ENCODE measurements around the gene USP3.
A peak's percentile ranks its signal among the peaks of the same experiment; 100 is the strongest.
"Not testable (repeated sequence)": the region's sequence is repeated elsewhere in the genome, so short reads cannot be mapped to it uniquely, and the experiment has no call there.

The USP3 gene

GRCh38 chr15:63610209-63610841, 105.9 kb downstream of the USP3 start:
- DNase-seq (ENCODE audit: low read depth) = peak; percentile 63

GRCh38 chr15:63611177-63611576, 106.8 kb downstream of the USP3 start:
- no peak for DNase-seq (ENCODE audit: low read depth)

DNA sequence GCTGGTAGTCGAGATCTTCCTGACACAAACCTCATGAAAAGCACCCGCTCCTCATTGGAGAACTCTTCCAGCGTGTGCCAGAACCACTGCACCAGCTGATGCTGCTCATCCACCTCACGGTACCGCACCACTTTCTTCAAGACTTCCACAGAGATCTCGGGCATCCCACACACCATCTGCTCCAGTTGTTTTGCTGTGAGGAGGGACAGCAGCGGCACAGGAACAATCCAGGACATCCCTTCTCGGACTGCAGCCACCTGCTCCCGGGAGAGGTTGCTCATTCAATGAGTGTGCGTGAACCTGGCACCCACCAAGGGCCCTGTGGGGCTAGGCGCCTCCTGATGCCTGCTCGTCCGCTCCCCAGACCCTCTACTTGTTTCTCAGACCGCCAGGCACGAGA, 107.9 kb downstream of the USP3 start:
- DNase-seq (ENCODE audit: low read depth) = no peak

DNA sequence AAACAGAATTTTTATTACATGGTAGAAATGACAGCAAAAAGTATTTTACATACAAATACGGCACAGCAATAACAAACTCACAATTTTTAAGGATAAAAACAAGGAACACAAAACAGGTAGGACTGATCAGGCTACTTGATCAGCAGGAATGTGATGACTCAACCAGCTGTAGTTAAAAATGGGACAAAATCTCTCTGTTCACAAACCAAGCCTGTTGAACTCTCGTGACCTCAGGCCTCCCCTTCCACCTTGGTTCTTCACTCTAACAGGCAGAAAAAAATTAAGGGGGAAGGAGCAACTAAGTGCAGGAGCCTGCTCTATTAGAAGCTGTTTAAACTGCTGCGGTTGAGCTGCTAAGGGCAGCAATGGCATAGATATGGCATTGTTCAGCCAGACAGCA, 111.5 kb downstream of the USP3 start:
- no peak for DNase-seq (ENCODE audit: low read depth)

- not testable (repeated sequence) for DNase-seq (ENCODE audit: low read depth)
Observed at GRCh38 chr15:63617147-63617546, 112.8 kb downstream of the USP3 start.

DNA sequence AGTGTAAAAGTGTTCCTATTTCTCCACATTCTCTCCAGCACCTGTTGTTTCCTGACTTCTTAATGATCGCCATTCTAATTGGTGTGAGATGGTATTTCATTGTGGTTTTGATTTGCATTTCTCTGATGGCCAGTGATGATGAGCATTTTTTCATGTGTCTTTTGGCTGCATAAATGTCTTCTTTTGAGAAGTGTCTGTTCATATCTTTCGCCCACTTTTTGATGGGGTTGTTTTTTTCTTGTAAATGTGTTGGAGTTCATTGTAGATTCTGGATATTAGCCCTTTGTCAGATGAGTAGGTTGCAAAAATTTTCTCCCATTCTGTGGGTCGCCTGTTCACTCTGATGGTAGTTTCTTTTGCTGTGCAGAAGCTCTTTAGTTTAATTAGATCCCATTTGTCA, 113.2 kb downstream of the USP3 start:
- not testable (repeated sequence) for DNase-seq (ENCODE audit: low read depth)

DNA sequence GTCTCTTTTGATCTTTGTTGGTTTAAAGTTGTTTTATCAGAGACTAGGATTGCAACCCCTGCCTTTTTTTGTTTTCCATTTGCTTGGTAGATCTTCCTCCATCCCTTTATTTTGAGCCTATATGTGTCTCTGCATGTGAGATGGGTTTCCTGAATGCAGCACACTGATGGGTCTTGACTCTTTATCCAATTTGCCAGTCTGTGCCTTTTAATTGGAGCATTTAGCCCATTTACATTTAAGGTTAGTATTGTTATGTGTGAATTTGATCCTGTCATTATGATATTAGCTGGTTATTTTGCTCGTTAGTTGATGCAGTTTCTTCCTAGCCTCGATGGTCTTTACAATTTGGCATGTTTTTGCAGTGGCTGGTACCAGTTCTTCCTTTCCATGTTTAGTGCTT, 116.4 kb downstream of the USP3 start:
- DNase-seq (ENCODE audit: low read depth) = not testable (repeated sequence)

DNA sequence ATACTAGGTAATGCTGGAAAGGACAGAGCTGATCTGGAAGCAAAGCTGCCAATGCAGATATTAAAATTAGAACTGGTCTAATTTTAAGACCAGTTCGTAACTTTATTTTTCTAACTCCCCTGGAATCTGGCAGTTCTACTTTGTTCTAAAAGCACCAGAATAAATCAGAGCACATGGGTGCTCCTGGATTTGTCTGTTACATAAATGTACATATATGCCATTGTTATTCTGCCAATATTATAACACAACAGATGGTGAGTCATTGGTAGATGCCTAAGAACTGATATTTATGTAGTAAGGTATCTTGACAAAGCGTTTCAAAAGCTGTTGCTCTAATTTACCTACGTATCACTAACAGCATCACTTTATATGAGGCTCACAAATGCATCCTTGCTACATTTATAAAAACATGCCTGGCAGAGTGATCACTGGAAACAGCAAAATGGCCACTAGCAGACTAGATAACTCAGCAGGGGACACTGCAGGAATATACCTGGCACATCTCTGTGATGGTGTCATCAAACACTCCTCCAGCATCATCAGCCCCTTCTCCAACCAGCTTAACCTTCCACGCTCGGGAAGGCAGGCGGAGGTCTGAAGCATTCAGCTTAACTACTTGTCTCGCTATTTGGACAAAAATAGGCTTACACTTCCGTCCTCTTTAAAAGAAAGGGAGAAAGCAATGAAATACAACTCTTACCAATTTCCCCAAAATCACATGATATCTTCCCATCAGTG, 119.0 kb downstream of the USP3 start:
- no peak for DNase-seq (ENCODE audit: low read depth)

DNA sequence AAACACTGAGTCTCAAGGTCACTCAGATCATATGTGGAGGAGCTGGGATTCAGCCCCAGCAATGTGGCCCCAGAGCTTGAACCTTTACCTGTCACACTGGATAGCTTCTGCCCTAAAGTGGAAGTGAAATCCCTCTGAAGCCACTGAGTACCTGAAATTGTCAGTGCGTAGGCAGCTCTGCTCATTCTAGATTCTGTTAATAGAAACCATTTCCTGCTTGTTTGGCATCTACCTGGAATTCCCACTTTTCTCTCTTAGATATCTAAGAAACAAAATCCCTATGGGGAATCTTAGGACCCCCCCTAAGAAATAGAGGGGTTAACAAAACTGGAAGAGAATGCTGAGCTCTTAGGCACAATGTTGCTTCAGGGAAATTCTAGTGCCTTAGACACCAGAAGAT, 122.6 kb downstream of the USP3 start:
- no peak for DNase-seq (ENCODE audit: low read depth)

- no peak for DNase-seq (ENCODE audit: low read depth)
Observed at GRCh38 chr15:63628123-63628822, 123.9 kb downstream of the USP3 start.

- no peak for DNase-seq (ENCODE audit: low read depth)
Observed at GRCh38 chr15:63630036-63630751, 125.8 kb downstream of the USP3 start.

- no peak for DNase-seq (ENCODE audit: low read depth)
Observed at GRCh38 chr15:63633312-63633711, 128.9 kb downstream of the USP3 start.

- DNase-seq (ENCODE audit: low read depth) = no peak
Observed at GRCh38 chr15:63634154-63634553, 129.8 kb downstream of the USP3 start.

GRCh38 chr15:63636518-63637061, 132.2 kb downstream of the USP3 start:
- DNase-seq (ENCODE audit: low read depth) = no peak

GRCh38 chr15:63638839-63639238, 134.4 kb downstream of the USP3 start:
- DNase-seq (ENCODE audit: low read depth) = no peak

DNA sequence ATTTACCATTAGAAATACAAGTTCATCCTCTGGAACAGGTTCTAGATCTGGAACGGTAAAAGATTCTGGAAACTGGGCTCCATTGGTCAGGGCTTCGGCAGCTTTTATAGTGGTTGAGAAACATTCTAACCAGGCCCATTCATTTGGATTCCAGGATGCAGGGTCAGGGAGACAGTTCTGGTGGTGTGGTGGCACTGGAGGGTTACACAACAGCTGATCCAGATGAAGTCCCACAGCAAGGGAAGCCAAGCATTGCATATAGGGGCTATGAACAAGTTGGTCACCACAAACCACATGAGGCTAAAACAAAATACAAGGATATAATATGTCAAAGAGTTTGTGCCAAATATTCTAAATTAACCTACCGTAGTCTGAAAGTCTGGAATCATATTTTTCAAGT, 135.8 kb downstream of the USP3 start:
- DNase-seq (ENCODE audit: low read depth) = no peak
